ENCODE measurements around the gene COX19. TPM values are rescaled to one million over a fixed set of nuclear protein-coding genes. Genes with fewer than 3 reads are reported as not detected.
A peak's percentile ranks its signal among the peaks of the same experiment; 100 is the strongest.

COX19 gene
- total RNA-seq, 1 experiment from 2014 or later = 12.3 TPM

- no peak overlapping the region for H3K56ac ChIP-seq (ENCODE audit: insufficient read length, low read depth, low read length)
- H3K18ac ChIP-seq (ENCODE audit: insufficient read length, low read depth, low read length) = no peak overlapping the region
- no peak overlapping the region for H3T11ph ChIP-seq (ENCODE audit: low read length)
- Mint-ChIP-seq H3K4me1 (peaks cover 0 to 2% of the 10 kb centered on the region in 2 experiments; a peak in 1 of 4 replicates), H3K9me3 (no peaks in the 10 kb centered on the region), H3K36me3 (ENCODE audit: insufficient read depth in 1 of 3, low read depth in 3 of 3) (peaks cover 2 to 28% (median 10%) of the 10 kb centered on the region in 3 experiments; a peak in 6 of 7 replicates), H3K27ac (no peak overlapping the region), H3K27me3 (ENCODE audit: low read depth) (no peaks in the 10 kb centered on the region), H3K4me3 (no peak overlapping the region)
- H3K23ac ChIP-seq (ENCODE audit: insufficient read length, low read depth, low read length) = no peak overlapping the region
- DNase-seq = no peak
- H4K5ac ChIP-seq (ENCODE audit: insufficient read length, low read depth, low read length) = no peak overlapping the region
- no peak overlapping the region for H2AFZ ChIP-seq (ENCODE audit: low read length)
- H3K4ac ChIP-seq (ENCODE audit: low read depth, low read length) = no peak overlapping the region
- H2BK12ac ChIP-seq (ENCODE audit: insufficient read length, low read depth, low read length) = no peak overlapping the region
- no CpG with 5 or more reads among the region's 7 CpGs for WGBS (ENCODE audit: extremely low coverage, insufficient read length, low lambda C conversion rate)
- no peak overlapping the region for H2BK15ac ChIP-seq (ENCODE audit: low read depth, low read length)
- H3K79me2 ChIP-seq (ENCODE audit: insufficient read depth, low read length) = no peaks in the 10 kb centered on the region
- H3K9ac ChIP-seq (ENCODE audit: extremely low read depth, insufficient read length, low read length) = no peak overlapping the region
- H2BK20ac ChIP-seq (ENCODE audit: low read depth, low read length, poor library complexity, severe bottlenecking) = no peak overlapping the region
- no peaks in the 10 kb centered on the region for H3K27me3 ChIP-seq (ENCODE audit: insufficient read depth, low read length)
- no peaks in the 10 kb centered on the region for H4K20me1 ChIP-seq (ENCODE audit: control insufficient read depth, insufficient read depth, insufficient read length)
- no peak overlapping the region for H3K27ac ChIP-seq (ENCODE audit: insufficient read length, low read depth, low read length)
- H2BK5ac ChIP-seq (ENCODE audit: insufficient read length, low read length) = no peak overlapping the region
- no peaks in the 10 kb centered on the region for H3K4me1 ChIP-seq (ENCODE audit: insufficient read depth, low read length)
- H4K91ac ChIP-seq (ENCODE audit: insufficient read length, low read depth, low read length) = no peak overlapping the region
- H3K9me3 ChIP-seq (ENCODE audit: control insufficient read depth, low read depth, low read length) = no peaks in the 10 kb centered on the region
- H4K8ac ChIP-seq (replicated peaks; ENCODE audit: insufficient read length, low read depth, low read length) = no peak overlapping the region
- H2AK5ac ChIP-seq (ENCODE audit: insufficient read length, low read length) = no peak overlapping the region
- no peaks in the 10 kb centered on the region for H3K79me1 ChIP-seq (ENCODE audit: insufficient read depth, low read depth, low read length, poor library complexity, severe bottlenecking)
- H3K4me2 ChIP-seq (ENCODE audit: insufficient read depth, insufficient read length, low read length) = no peak overlapping the region
- TF ChIP-seq CTCF (conservative IDR thresholded peaks at IDR 0.05) = peak; percentile 45; the same call in 2 of the 3 replicates
- H2BK120ac ChIP-seq (ENCODE audit: low read depth, low read length, poor library complexity, severe bottlenecking) = no peak overlapping the region
- no peak overlapping the region for H3K14ac ChIP-seq (ENCODE audit: insufficient read depth, low read length)
- H3K23me2 ChIP-seq (ENCODE audit: insufficient read length, low read depth, low read length, poor library complexity, severe bottlenecking) = no peaks in the 10 kb centered on the region
Observed at GRCh38 chr7:1020849-1021251, 45.5 kb upstream of the COX19 start.

Data from H9 (cell line).